Loucy (cell line): ENCODE measurements around the gene USP33.
"Not testable (repeated sequence)": the region's sequence is repeated elsewhere in the genome, so short reads cannot be mapped to it uniquely, and the experiment has no call there.

Experiments used
- H2AFZ ChIP-seq: fragments of 200-600 bp; sonication (generic); 2 replicates; pipeline ENCODE4 v1.6.0; 2016; ENCODE audit warnings: antibody characterized with exemption, mild to moderate bottlenecking, low read length, moderate library complexity
- H3F3A ChIP-seq: fragments of 200-600 bp; 2 replicates; pipeline ENCODE4 v1.6.0; 2016; ENCODE audit warnings: antibody characterized with exemption, low read depth, mild to moderate bottlenecking
- H3K27me3 ChIP-seq: fragments of 200-600 bp; sonication (generic); 2 replicates; pipeline ENCODE4 v1.6.1; 2014; ENCODE audit warnings: low read length, mild to moderate bottlenecking; ENCODE audit not compliant: insufficient read depth, poor library complexity, severe bottlenecking
- H3K36me3 ChIP-seq: fragments of 200-600 bp; sonication (generic); 2 replicates; pipeline ENCODE4 v1.6.1; 2016; ENCODE audit warnings: low read length; ENCODE audit not compliant: insufficient read depth
- H3K4me1 ChIP-seq: fragments of 200-600 bp; sonication (generic); 2 replicates; pipeline ENCODE4 v1.5.1; 2014; ENCODE audit warnings: low read length, mild to moderate bottlenecking; ENCODE audit not compliant: insufficient read depth, poor library complexity, severe bottlenecking
- H3K4me2 ChIP-seq: fragments of 200-600 bp; sonication (generic); 2 replicates; pipeline ENCODE4 v1.6.0; 2014; ENCODE audit warnings: antibody characterized with exemption, low read length, low read depth, mild to moderate bottlenecking; ENCODE audit not compliant: poor library complexity, severe bottlenecking
- H3K4me3 ChIP-seq: fragments of 200-600 bp; sonication (generic); 2 replicates; pipeline ENCODE4 v1.5.1; 2014; ENCODE audit warnings: low read length, mild to moderate bottlenecking, mixed read lengths; ENCODE audit not compliant: poor library complexity, severe bottlenecking
- H3K79me2 ChIP-seq: fragments of 200-600 bp; sonication (generic); 2 replicates; pipeline ENCODE4 v1.6.1; 2014; ENCODE audit warnings: low read length; ENCODE audit not compliant: insufficient read depth
- H3K9ac ChIP-seq: fragments of 200-600 bp; sonication (generic); 2 replicates; pipeline ENCODE4 v1.6.0; 2014; ENCODE audit warnings: mild to moderate bottlenecking, low read depth, low read length, moderate library complexity; ENCODE audit not compliant: poor library complexity, severe bottlenecking
- H3K9me2 ChIP-seq: fragments of 200-600 bp; sonication (generic); replicated peaks from 2 replicates; pipeline ENCODE4 v1.6.1; 2016; ENCODE audit warnings: low read depth, low read length, mixed read lengths
- H3K9me3 ChIP-seq: fragments of 200-600 bp; sonication (generic); 2 replicates; pipeline ENCODE4 v1.6.1; 2014; ENCODE audit warnings: mild to moderate bottlenecking, antibody characterized with exemption, low read length, low read depth; ENCODE audit not compliant: insufficient read depth
- H4K20me1 ChIP-seq: fragments of 200-600 bp; sonication (generic); 2 replicates; pipeline ENCODE4 v1.6.0; 2014; ENCODE audit warnings: antibody characterized with exemption, low read length, mild to moderate bottlenecking; ENCODE audit not compliant: insufficient read depth, poor library complexity, severe bottlenecking
- EZH2phosphoT487 ChIP-seq: fragments of 200-600 bp; IDR thresholded peaks from 2 replicates; pipeline ENCODE4 v1.6.1; 2018; ENCODE audit warnings: antibody characterized with exemption, mild to moderate bottlenecking, moderate library complexity, borderline replicate concordance
- TF ChIP-seq, protein P1 (sequence below): fragments of 200-600 bp; sonication (generic); conservative IDR thresholded peaks from 2 replicates; pipeline ENCODE4 v1.5.1; 2014; ENCODE audit warnings: mild to moderate bottlenecking, antibody characterized with exemption, low read length

USP33 gene

DNA sequence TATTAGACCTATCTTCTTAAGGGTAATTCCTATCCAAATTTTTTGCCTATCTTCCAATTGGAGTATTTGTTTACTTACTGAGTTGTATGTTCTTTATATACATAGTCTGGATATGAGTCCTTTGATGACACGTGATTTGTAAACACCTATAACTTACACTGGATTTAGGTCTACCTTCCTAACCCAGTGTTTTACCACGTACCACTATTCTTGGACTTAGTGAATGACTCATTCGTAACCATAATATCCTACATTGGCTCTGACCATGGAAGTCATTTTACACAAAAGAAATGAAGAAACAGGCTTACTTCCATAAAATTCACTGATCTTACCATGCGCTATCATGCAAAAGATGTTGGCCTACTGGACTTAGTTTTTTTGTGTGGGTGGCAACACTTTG is 53.3 kb downstream of the USP33 start:
- H2AFZ ChIP-seq = no peak overlapping the region
- no peaks in the 10 kb centered on the region for H3K9me2 ChIP-seq
- H3F3A ChIP-seq = no peaks in the 10 kb centered on the region
- H3K27me3 ChIP-seq = no peaks in the 10 kb centered on the region
- TF ChIP-seq, protein P1, sequence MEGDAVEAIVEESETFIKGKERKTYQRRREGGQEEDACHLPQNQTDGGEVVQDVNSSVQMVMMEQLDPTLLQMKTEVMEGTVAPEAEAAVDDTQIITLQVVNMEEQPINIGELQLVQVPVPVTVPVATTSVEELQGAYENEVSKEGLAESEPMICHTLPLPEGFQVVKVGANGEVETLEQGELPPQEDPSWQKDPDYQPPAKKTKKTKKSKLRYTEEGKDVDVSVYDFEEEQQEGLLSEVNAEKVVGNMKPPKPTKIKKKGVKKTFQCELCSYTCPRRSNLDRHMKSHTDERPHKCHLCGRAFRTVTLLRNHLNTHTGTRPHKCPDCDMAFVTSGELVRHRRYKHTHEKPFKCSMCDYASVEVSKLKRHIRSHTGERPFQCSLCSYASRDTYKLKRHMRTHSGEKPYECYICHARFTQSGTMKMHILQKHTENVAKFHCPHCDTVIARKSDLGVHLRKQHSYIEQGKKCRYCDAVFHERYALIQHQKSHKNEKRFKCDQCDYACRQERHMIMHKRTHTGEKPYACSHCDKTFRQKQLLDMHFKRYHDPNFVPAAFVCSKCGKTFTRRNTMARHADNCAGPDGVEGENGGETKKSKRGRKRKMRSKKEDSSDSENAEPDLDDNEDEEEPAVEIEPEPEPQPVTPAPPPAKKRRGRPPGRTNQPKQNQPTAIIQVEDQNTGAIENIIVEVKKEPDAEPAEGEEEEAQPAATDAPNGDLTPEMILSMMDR = no peak
- no peak for TF ChIP-seq EZH2phosphoT487
- peaks cover 25% of the 10 kb centered on the region for H3K36me3 ChIP-seq
- no peaks in the 10 kb centered on the region for H3K79me2 ChIP-seq
- H4K20me1 ChIP-seq = no peaks in the 10 kb centered on the region
- H3K9ac ChIP-seq = no peak overlapping the region
- H3K9me3 ChIP-seq = no peaks in the 10 kb centered on the region
- H3K4me3 ChIP-seq = no peak overlapping the region
- H3K4me2 ChIP-seq = no peak overlapping the region
- H3K4me1 ChIP-seq = no peaks in the 10 kb centered on the region

DNA sequence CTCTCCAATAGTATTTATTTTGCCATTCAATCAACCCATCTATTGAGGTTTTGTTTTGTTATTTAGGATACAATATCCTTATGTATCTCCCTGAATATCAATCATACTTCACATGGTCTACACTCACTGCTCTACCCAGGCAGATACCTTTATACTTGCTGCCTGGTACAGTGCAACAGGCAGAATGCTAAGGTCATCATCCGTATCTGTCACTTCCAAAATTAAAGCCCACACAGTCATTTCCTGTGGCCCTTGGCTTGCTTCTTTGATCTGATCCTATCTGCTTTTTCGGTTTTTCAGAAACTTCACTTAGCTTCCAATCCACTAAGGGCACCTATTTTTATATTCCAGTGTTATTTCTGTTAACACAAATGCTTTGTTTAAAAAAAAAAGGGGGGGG is 54.9 kb downstream of the USP33 start:
- peaks cover 10% of the 10 kb centered on the region; the same call in 1 of the 2 replicates for H3K36me3 ChIP-seq
- no peak overlapping the region for H3K4me2 ChIP-seq

DNA sequence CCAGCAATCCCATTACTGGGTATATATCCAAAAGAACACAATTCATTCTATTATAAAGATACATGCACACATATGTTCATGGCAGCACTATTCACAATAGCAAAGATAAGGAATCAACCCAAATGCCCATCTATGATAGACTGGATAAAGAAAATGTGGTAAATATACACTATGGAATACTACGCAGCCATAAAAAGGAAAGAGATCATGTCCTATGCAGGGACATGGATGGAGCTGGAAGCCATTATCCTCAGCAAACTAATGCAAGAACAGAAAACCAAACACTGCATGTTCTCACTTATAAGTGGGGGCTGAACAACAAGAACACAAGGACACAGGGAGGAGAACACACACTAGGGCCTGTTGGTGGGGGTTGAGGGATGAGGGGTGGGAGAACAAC is 60.0 kb downstream of the USP33 start:
- not testable (repeated sequence) for H3K4me1 ChIP-seq, H3K36me3 ChIP-seq, H3K27me3 ChIP-seq, H3K4me3 ChIP-seq, H3F3A ChIP-seq, H3K4me2 ChIP-seq, H3K9me3 ChIP-seq, H4K20me1 ChIP-seq, H2AFZ ChIP-seq, H3K79me2 ChIP-seq, H3K9ac ChIP-seq, H3K9me2 ChIP-seq

More for the DNA sequence above, 54.9 kb downstream of the USP33 start:
- H3K9me3 ChIP-seq = no peaks in the 10 kb centered on the region
- TF ChIP-seq EZH2phosphoT487 = no peak
- TF ChIP-seq, protein P1 = no peak
- no peak overlapping the region for H3K4me3 ChIP-seq
- no peaks in the 10 kb centered on the region for H3K79me2 ChIP-seq
- H3K27me3 ChIP-seq = no peaks in the 10 kb centered on the region
- no peaks in the 10 kb centered on the region for H3K4me1 ChIP-seq
- H3F3A ChIP-seq = no peaks in the 10 kb centered on the region
- no peaks in the 10 kb centered on the region for H3K9me2 ChIP-seq
- no peak overlapping the region for H3K9ac ChIP-seq
- no peak overlapping the region for H2AFZ ChIP-seq
- H4K20me1 ChIP-seq = no peaks in the 10 kb centered on the region

DNA sequence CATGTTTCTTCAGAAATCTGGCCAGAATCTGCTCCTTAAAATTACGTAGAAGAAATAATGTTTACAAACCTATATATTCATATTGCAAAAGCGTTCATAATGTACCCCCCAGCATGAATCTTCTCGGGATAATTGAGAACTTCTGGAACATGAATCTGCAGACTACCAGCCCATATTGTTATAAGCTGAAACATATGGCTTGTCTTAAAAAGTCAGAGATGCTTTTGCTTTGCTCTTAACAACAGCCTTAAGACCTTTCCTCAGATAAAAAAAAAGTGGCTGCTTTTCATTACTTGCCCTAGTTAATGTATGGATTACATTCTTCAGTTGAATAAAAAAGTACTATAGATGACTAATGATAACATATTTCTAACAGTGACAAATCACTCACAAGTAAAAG is 62.2 kb downstream of the USP33 start:
- no peaks in the 10 kb centered on the region for H3K79me2 ChIP-seq
- no peaks in the 10 kb centered on the region for H3K9me2 ChIP-seq
- no peaks in the 10 kb centered on the region for H3K4me1 ChIP-seq
- no peaks in the 10 kb centered on the region for H4K20me1 ChIP-seq
- H3K9ac ChIP-seq = no peak overlapping the region
- no peak overlapping the region for H2AFZ ChIP-seq
- no peak for TF ChIP-seq EZH2phosphoT487
- TF ChIP-seq, protein P1 = no peak
- H3K36me3 ChIP-seq = 0 out of 2 replicates have a peak, but pooled peaks cover 6% of the 10 kb centered on the region
- H3K9me3 ChIP-seq = no peaks in the 10 kb centered on the region
- no peaks in the 10 kb centered on the region for H3F3A ChIP-seq
- H3K27me3 ChIP-seq = no peaks in the 10 kb centered on the region
- H3K4me3 ChIP-seq = no peak overlapping the region
- no peak overlapping the region for H3K4me2 ChIP-seq
